ENCODE data around the gene AHNAK.

DNA sequence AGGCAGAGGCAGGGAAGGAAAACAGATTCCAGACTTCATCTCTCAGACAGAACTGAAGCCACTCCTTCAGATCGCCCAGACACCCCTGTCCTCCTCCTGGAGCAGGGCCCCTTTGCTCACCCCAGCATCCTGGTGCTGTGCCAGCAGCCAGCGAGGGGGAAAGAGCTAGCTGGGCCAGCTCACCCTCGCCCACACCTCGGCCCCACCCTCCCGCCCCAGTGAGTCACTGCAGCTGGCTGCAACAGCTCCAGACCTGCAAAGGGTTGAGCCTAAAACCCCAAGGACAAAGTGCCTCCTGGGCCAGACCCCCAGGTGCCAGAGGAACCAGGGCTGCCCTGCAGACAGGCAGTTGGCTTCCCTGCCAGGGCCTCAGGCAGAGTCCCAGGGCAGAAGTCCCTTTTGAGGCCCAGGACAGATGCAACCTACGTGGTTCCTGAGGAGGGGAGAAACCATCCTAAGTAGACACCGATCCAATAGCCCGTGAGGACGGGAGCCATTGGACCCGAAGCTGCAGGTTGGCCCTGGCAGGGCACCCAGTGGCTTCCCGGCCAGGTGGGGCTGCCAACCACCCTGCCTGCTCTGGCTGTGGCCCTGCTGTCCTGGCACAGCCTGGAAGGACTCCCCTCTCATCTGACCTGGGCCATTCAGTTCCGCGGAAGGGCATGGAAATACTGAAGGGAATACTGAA is 7.2 kb downstream of the AHNAK start:
- TF ChIP-seq EZH2 (IDR thresholded peaks at IDR 0.05; ENCODE audit: insufficient read depth, poor library complexity, severe bottlenecking): no peak
- no peak for TF ChIP-seq EZH2phosphoT487 (IDR thresholded peaks at IDR 0.05; ENCODE audit: insufficient read depth, low read depth)
